ENCODE data around the gene SUMF1.

- no peak for TF ChIP-seq CTCF (IDR thresholded peaks at IDR 0.05)
- no peak for TF ChIP-seq POLR2A (IDR thresholded peaks at IDR 0.05)
Observed at GRCh38 chr3:4343258-4343657, 123.8 kb downstream of the SUMF1 start.
